Measurements from ENCODE around the gene DLX5.

The DLX5 gene

GRCh38 chr7:97013845-97014134 is 10.8 kb downstream of the DLX5 start:
- CTCF ChIA-PET: interaction anchor here (0.6 to 0.7 kb wide), 2 partner anchors 72 to 1066 kb away, joined by 3 to 6 read pairs; no protein-coding TSS in a partner anchor
- POLR2A ChIA-PET (ENCODE audit: low non-redundant PET): no interaction called here

GRCh38 chr7:97013134-97013844 is 11.3 kb downstream of the DLX5 start:
- H3K27ac ChIP-seq: no peak overlapping the region
- ChIA-PET CTCF (no interaction called here), POLR2A (ENCODE audit: low non-redundant PET) (no interaction called here)
- TF ChIP-seq CTCF (conservative IDR thresholded peaks at IDR 0.05; ENCODE audit: low read depth): no peak
- no peak for DNase-seq (ENCODE audit: low spot score)

More at GRCh38 chr7:97013845-97014134, 10.8 kb downstream of the DLX5 start:
- no peak for TF ChIP-seq CTCF (conservative IDR thresholded peaks at IDR 0.05; ENCODE audit: low read depth)
- DNase-seq (ENCODE audit: low spot score): no peak
- H3K27ac ChIP-seq: no peak overlapping the region

- TF ChIP-seq CTCF (conservative IDR thresholded peaks at IDR 0.05; ENCODE audit: low read depth): no peak
- POLR2A ChIA-PET (ENCODE audit: low non-redundant PET): no interaction called here
- CTCF ChIA-PET: no interaction called here
- DNase-seq (ENCODE audit: low spot score): no peak
- no peak overlapping the region for H3K27ac ChIP-seq
Observed at GRCh38 chr7:97012365-97013133, 12.1 kb downstream of the DLX5 start.

GRCh38 chr7:97011536-97012364 is 12.9 kb downstream of the DLX5 start:
- DNase-seq (ENCODE audit: low spot score): no peak
- TF ChIP-seq CTCF (conservative IDR thresholded peaks at IDR 0.05; ENCODE audit: low read depth): no peak
- CTCF ChIA-PET: no interaction called here
- POLR2A ChIA-PET (ENCODE audit: low non-redundant PET): no interaction called here
- no peak overlapping the region for H3K27ac ChIP-seq

- POLR2A ChIA-PET (ENCODE audit: low non-redundant PET): no interaction called here
- CTCF ChIA-PET: no interaction called here
- no peak for TF ChIP-seq CTCF (conservative IDR thresholded peaks at IDR 0.05; ENCODE audit: low read depth)
- DNase-seq (ENCODE audit: low spot score): no peak
- H3K27ac ChIP-seq: no peak overlapping the region
Observed at GRCh38 chr7:97011104-97011503, 13.5 kb downstream of the DLX5 start.

Data from RWPE1 (cell line).